Measurements from ENCODE around the gene DDHD1. TPM values are rescaled to one million over a fixed set of nuclear protein-coding genes. Genes with fewer than 3 reads are reported as not detected.

DDHD1 gene
- 7.3 and 12.0 TPM in 2 replicates for total RNA-seq

GRCh38 chr14:53152887-53153701, at the start of gene DDHD1:
TSS of gene DDHD1 (minus strand) at chr14:53153323. CDS start at chr14:53153098, 225 bp downstream.

Other genes starting within 250 kb of the DDHD1 start
- gene FERMT2, start 202.3 kb downstream of the DDHD1 start, total RNA-seq: 91.8 and 134 TPM in 2 replicates